Keratinocyte (primary cell): ENCODE results near the gene XYLT2. TPM values are rescaled to one million over a fixed set of nuclear protein-coding genes. Genes with fewer than 3 reads are reported as not detected.

Experiments used
- DNase-seq: peaks from one replicate; pipeline ENCODE4 v3.0.0-alpha.2; 2011; ENCODE audit warnings: low read depth, missing footprints, low spot score
- FAIRE-seq: peaks from 2 replicates; lab custom pipeline; 2011; peaks lifted over from hg19 to GRCh38; lab: Jason Lieb, UNC
- H2AFZ ChIP-seq: 2 replicates; pipeline ENCODE4 v1.6.0; 2012; ENCODE audit warnings: low read length, control low read depth, inconsistent platforms; ENCODE audit not compliant: control insufficient read depth
- H3K27ac ChIP-seq: 2 replicates; pipeline ENCODE4 v1.5.1; 2011; ENCODE audit warnings: low read length; ENCODE audit not compliant: control insufficient read depth, insufficient read depth
- H3K27me3 ChIP-seq: 3 replicates; pipeline ENCODE4 v1.6.0; 2011; ENCODE audit warnings: low read length; ENCODE audit not compliant: control insufficient read depth, insufficient read depth; ENCODE audit errors: extremely low read depth
- H3K36me3 ChIP-seq, 2 experiments: 2 replicates in 1 of 2; 3 replicates in 1 of 2; pipeline ENCODE4 v1.5.1; 2011; ENCODE audit warnings: low read length in 2 of 2, mild to moderate bottlenecking in 1 of 2; ENCODE audit not compliant: control insufficient read depth in 2 of 2, insufficient read depth in 2 of 2; ENCODE audit errors: extremely low read depth in 1 of 2
- H3K4me1 ChIP-seq: 3 replicates; pipeline ENCODE4 v1.5.1; 2011; ENCODE audit warnings: low read length; ENCODE audit not compliant: control insufficient read depth, insufficient read depth; ENCODE audit errors: extremely low read depth
- H3K4me2 ChIP-seq: 3 replicates; pipeline ENCODE4 v1.6.0; 2011; ENCODE audit warnings: low read depth, low read length; ENCODE audit not compliant: control insufficient read depth, insufficient read depth; ENCODE audit errors: extremely low read depth
- H3K4me3 ChIP-seq, 3 experiments: fragments of 200-600 bp in 1 of 3; sonication (generic) in 1 of 3; 2 replicates in 2 of 3; 3 replicates in 1 of 3; pipeline ENCODE4 v1.5.1; 2011 to 2016; ENCODE audit warnings: low read length in 3 of 3, mild to moderate bottlenecking in 3 of 3, control low read depth in 2 of 3, inconsistent platforms in 1 of 3, low read depth in 1 of 3, mixed read lengths in 1 of 3, mixed run types in 1 of 3, moderate library complexity in 1 of 3; ENCODE audit not compliant: control insufficient read depth in 2 of 3, insufficient read depth in 2 of 3; ENCODE audit errors: extremely low read depth in 1 of 3
- H3K79me2 ChIP-seq: 2 replicates; pipeline ENCODE4 v1.6.0; 2012; ENCODE audit warnings: low read length; ENCODE audit not compliant: control insufficient read depth, insufficient read depth
- H3K9ac ChIP-seq: 3 replicates; pipeline ENCODE4 v1.6.0; 2011; ENCODE audit warnings: low read length; ENCODE audit not compliant: control insufficient read depth, insufficient read depth; ENCODE audit errors: extremely low read depth
- H3K9me1 ChIP-seq: 3 replicates; pipeline ENCODE4 v1.6.0; 2011; ENCODE audit warnings: low read length; ENCODE audit not compliant: control insufficient read depth, insufficient read depth; ENCODE audit errors: extremely low read depth
- H3K9me3 ChIP-seq: 2 replicates; pipeline ENCODE4 v1.5.1; 2012; ENCODE audit warnings: low read depth, low read length; ENCODE audit not compliant: control insufficient read depth
- H4K20me1 ChIP-seq: 3 replicates; pipeline ENCODE4 v1.6.0; 2011; ENCODE audit warnings: low read length; ENCODE audit not compliant: control insufficient read depth, insufficient read depth; ENCODE audit errors: extremely low read depth
- EZH2 ChIP-seq: IDR thresholded peaks from one replicate; pipeline ENCODE4 v1.6.1; 2012; ENCODE audit warnings: inconsistent platforms, mild to moderate bottlenecking, low read length, moderate library complexity
- dilution Hi-C: fragments of 300-500 bp; cut with MboI; formaldehyde crosslinking; loops from one replicate; pipeline ENCODE4 v1.7.0; 2020; ENCODE audit warnings: low sequenced_read_pairs; ENCODE audit not compliant: extremely low pct_ligation_motif_present
- polyA plus RNA-seq, 5 experiments: library from polyadenylated mRNA; depleted of rRNA in 3 of 5; stranded (reverse) in 3 of 5; stranded (forward) in 1 of 5; unstranded in 1 of 5; fragments of >200 nt; gene quantifications; 1 replicate in 1 of 5; 2 replicates in 3 of 5; 3 replicates in 1 of 5; pipeline versions ENCODE4 v1.2.1 to v1.2.3, GENCODE V29; 2011 to 2012; ENCODE audit warnings: missing spikeins in 2 of 5, low read depth in 1 of 5, low replicate concordance in 1 of 5
- TF ChIP-seq, protein P1 (sequence below), 3 experiments: IDR thresholded peaks in 1 of 3; conservative IDR thresholded peaks in 1 of 3; optimal IDR thresholded peaks in 1 of 3; 2 replicates in 2 of 3; 3 replicates in 1 of 3; pipeline versions ENCODE3 to v1.5.1; 2011; ENCODE audit warnings: low read length in 3 of 3, mild to moderate bottlenecking in 3 of 3, moderate library complexity in 2 of 3, control low read depth in 1 of 3, inconsistent platforms in 1 of 3; ENCODE audit not compliant: insufficient read depth in 2 of 3; ENCODE audit errors: extremely low read depth in 1 of 3

XYLT2 gene
- polyA plus RNA-seq, 1 donor (not counting 4 experiments of a cell fraction or from before 2014, with no cell fraction given): 15.3 TPM

DNA sequence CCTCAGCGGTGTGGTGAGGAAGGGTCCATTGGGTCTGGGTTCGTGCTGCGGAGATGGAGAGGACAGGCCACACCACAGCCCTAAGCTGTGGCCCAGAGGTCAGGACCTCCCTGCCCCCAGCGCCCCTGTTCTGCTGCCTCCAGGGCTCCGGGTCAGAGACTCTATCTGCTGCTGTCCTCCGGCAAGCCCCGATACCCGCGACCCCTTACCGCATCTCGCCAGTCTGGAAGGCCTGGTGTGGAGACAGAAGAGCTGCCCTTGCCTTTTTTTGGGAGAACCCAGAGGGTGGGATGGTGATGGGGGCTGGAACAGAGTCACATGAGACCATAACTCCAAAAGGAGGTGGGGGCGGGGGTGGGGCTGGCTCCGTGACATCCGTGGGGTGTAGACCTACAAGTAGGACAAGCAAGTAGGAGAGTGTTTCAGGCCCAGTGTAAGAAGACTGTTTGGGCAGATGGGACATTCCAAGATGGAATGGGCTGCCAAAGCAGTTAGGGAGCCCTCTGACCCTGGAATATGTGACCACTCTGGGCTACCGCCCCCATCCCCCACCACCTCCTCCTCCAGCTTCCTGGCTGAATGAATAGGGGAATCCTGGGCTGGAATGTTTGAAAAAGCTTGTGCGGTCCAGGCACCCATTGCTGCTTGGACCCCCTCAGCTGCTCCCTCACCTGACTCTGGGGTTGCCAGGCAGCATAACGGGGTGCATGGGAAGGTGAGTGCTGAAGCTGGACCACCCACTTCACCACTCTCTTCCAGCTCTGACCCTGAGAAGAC lies 1.4 kb downstream of the XYLT2 start:
- Histone ChIP-seq H3K9me3 (no peaks in the 10 kb centered on the region), H3K4me3 (peak overlapping the region; percentile 83 to 90 (median 90)), H3K36me3 (peaks cover 2 to 3% of the 10 kb centered on the region in 2 experiments), H3K79me2 (peaks cover 35% of the 10 kb centered on the region), H3K27ac (peak overlapping the region; percentile 58), H3K4me1 (peaks cover 31% of the 10 kb centered on the region), H2AFZ (no peak overlapping the region), H3K9me1 (peaks cover 2% of the 10 kb centered on the region), H3K27me3 (no peaks in the 10 kb centered on the region), H4K20me1 (no peaks in the 10 kb centered on the region), H3K9ac (peak overlapping the region; percentile 84), H3K4me2 (peak overlapping the region; percentile 99)
- FAIRE-seq: no peak
- dilution Hi-C loops: no loop called here
- no peak for DNase-seq
- TF ChIP-seq, protein P1, sequence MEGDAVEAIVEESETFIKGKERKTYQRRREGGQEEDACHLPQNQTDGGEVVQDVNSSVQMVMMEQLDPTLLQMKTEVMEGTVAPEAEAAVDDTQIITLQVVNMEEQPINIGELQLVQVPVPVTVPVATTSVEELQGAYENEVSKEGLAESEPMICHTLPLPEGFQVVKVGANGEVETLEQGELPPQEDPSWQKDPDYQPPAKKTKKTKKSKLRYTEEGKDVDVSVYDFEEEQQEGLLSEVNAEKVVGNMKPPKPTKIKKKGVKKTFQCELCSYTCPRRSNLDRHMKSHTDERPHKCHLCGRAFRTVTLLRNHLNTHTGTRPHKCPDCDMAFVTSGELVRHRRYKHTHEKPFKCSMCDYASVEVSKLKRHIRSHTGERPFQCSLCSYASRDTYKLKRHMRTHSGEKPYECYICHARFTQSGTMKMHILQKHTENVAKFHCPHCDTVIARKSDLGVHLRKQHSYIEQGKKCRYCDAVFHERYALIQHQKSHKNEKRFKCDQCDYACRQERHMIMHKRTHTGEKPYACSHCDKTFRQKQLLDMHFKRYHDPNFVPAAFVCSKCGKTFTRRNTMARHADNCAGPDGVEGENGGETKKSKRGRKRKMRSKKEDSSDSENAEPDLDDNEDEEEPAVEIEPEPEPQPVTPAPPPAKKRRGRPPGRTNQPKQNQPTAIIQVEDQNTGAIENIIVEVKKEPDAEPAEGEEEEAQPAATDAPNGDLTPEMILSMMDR (optimal IDR thresholded peaks at IDR 0.05 in 1 of 3, IDR thresholded peaks at IDR 0.05 in 1 of 3, conservative IDR thresholded peaks at IDR 0.05 in 1 of 3; ENCODE audit: extremely low read depth in 1 of 3, insufficient read depth in 2 of 3, low read length in 3 of 3): no peak

DNA sequence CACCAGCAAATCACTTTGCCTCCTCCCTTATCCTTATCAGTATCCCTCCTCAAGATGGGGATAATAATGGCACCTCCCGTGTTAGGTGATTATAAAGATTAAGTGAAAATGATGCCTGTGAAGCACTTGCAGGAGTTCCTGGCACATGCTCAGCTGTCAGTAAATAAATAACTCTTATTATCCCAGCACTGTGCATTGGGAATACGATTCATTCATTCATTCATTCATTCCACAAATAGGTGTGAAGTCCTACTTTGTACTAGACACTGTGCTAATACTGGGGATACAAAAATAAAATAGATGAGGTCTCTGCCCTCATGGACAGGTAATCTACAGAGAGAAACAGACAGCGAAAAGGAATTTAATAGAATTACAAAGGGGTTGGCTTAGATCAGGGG lies 2.0 kb downstream of the XYLT2 start:
- Histone ChIP-seq H3K36me3 (peaks cover 2 to 3% of the 10 kb centered on the region in 2 experiments), H3K4me3 (peak overlapping the region in 1 of 3 experiments; percentile 90), H3K9me3 (no peaks in the 10 kb centered on the region), H3K27me3 (no peaks in the 10 kb centered on the region), H2AFZ (no peak overlapping the region), H3K27ac (no peak overlapping the region), H4K20me1 (no peaks in the 10 kb centered on the region), H3K9me1 (peaks cover 2% of the 10 kb centered on the region), H3K4me2 (peak overlapping the region; percentile 99), H3K9ac (no peak overlapping the region), H3K79me2 (peaks cover 35% of the 10 kb centered on the region), H3K4me1 (peaks cover 31% of the 10 kb centered on the region)
- dilution Hi-C loops: no loop called here
- DNase-seq (no peak), FAIRE-seq (no peak)
- no peak for TF ChIP-seq EZH2
- TF ChIP-seq, protein P1 (optimal IDR thresholded peaks at IDR 0.05 in 1 of 3, IDR thresholded peaks at IDR 0.05 in 1 of 3, conservative IDR thresholded peaks at IDR 0.05 in 1 of 3; ENCODE audit: extremely low read depth in 1 of 3, insufficient read depth in 2 of 3, low read length in 3 of 3): no peak
